GM21576 (cell line): ENCODE measurements around the gene PRSS53.

Experiments used
- ATAC-seq: cut with Tn5 transposase; IDR thresholded peaks from one replicate; pipeline ENCODE4 v1.9.1; 2021; ENCODE audit warnings: mild to moderate bottlenecking, moderate library complexity; ENCODE audit not compliant: unreplicated experiment

Gene PRSS53

DNA sequence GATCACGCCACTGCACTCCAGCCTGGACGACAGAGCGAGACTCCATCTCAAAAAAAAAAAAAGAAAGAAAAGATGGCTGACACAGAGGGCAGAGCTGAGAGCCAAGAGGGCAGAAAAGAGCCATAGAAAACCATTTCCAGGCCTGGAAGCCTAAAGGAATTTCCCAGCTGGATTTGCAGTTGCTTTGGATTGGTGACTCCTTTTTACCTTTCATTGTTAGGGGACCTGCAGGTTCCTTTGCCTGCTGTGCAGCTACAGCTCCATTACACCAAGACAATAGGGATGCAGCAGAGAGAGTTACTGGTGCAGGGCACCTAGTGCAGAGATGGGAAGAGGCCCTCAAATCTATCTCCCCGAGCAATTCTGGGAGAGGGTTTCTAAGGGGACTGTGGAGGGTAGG lies 33.1 kb downstream of the PRSS53 start:
- ATAC-seq: no peak

DNA sequence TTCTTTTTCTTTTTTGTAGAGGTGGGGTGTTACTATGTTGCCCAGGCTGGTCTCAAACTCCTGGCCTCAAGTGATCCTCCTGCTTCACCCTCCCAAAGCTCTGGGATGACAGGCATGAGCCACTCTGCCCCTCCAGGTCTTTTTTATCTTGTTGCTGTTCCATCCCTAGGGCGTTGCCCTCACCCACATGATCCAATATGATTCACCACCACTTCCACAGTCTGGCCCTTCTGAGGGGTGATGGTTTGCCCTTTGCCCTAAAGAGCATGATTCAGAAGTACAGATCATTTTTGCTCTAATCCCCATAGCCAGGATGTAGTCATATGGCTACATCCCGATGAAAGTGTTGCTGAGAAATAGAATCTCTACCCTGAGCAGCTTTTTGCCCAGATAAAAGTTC lies 36.6 kb downstream of the PRSS53 start:
- ATAC-seq: no peak

DNA sequence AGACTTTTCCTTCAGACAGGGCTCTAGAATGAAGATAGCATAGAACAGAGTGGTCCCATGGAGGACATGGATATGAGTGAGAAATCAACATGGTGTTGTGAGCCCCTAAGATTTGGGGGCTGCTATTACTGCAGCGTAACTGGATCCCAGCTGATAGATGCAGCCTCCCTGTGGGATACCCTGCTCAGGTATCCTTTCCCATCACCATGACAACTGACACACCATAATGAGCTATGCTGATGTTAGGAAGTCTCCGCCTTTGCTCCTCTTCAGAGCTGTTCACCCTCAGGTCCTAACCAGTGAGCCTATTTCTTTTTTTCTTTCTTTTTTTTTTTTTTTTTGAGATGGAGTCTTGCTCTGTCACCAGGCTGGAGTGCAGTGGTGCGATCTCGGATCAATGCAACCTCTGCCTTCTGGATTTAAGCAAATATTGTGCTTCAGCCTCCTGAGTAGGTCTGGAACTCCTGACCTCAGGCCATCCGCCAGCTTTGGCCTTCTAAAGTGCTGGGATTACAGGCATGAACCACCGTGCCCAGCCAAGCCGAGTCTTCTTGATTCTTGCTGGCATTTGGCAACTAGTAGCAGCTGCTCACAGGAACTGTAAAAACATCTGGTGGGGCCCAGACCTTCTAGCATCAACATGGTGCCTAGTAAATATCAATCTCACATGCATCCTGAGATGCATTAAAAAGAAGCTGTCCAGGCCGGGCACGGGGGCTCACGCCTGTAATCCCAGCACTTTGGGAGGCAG lies 38.3 kb downstream of the PRSS53 start:
- no peak for ATAC-seq

DNA sequence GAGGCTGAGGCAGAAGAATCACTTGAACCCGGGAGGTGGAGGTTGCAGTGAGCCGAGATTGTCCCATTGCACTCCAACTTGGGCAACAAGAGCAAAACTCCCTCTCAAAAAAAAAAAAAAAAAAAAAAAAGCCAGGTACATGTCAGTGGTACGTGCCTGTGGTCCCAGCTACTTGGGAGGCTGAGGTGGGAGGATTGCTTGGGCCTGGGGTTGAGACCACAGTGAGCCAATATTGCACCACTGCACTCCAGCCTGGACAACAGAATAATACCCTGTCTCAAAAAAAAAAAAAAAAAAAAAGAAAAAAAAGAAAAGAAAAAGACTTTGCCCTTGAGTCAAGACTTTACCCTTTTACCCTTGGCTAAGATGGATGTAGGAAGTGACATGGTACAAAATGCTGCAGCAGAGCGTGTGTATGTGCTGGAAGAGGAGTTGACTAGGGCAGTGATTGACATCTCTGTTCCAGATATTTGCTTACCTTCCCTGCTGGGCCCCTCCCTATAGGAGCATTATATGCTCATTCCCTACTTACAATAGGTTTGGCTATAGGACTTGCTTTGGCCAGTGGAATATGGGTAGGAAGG lies 44.8 kb downstream of the PRSS53 start:
- no peak for ATAC-seq

DNA sequence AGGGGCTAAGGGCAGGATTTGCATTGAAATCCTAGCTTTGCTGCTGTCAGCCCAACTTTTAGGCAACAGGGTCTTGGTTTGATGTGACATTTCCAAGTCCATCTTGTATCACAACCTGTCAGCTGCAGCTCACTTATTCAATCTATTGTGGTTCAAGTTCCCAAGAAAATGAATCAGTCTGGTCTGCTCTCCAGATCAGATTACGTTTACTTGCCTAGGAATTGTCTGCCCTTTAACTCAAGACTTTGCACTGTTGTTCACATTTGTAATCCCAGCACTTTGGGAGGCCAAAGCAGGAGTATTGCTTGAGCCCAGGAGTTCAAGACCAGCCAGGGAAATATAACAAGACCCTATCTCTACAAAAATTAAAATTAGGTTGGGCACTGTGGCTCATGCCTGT lies 45.4 kb downstream of the PRSS53 start:
- no peak for ATAC-seq

DNA sequence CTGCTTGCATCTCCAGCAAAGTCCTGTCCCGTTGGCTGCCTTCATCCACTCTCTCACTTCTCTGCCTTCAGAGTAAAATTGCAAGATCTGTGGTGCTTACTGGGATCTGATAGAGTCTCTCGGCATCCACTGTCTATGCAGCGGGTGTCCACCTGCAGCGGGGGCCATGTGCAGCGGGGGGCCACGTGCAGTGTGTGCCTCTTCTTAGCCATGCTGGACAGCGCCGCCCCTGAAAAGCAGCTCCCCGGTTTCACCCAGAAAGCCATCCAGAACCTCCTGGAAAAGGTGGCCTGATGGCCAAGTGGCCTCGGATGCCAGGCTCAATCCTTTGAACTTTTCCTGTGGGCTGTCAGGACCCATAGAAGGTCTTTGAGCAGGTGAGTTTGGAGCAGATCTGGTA lies 45.9 kb downstream of the PRSS53 start:
- ATAC-seq: no peak

DNA sequence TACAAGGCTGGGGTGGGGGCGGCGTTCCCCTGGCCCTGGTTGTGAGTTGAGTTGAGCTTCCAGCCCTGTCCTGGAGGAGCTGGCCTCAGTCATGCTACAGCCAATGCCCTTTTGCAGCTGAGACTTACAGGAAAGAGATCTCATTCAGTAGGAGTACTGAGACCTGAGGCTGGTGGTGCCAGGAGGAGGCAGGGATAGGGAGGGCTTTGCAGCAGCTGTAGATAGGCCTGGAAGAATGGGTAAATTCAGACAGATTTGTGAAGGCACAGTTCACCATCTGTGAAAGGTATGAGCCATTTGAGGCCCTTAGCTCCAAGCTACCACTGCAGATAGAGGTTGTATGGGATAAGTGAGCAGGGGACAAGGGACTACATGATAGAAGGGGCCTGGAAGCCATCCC lies 49.8 kb downstream of the PRSS53 start:
- ATAC-seq: no peak

DNA sequence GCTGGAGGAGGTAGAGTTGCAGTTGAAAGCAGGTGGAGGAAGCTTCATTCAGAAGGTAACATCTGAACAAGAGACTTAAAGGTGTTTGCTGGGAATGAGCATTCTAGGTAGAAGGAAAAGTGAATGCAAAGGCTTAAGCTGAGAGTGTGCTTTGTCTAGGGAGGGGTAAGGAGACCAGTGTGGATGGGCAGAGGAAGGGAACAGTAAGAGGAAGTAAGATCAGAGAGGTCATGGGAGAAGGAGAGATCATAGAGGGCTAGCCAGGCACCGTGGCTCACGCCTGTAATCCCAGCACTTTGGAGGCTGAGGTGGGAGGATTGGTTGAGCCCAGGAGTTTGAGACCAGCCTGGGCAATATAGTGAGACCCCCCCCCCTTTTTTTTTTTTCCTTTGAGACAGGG lies 52.1 kb downstream of the PRSS53 start:
- ATAC-seq: no peak

DNA sequence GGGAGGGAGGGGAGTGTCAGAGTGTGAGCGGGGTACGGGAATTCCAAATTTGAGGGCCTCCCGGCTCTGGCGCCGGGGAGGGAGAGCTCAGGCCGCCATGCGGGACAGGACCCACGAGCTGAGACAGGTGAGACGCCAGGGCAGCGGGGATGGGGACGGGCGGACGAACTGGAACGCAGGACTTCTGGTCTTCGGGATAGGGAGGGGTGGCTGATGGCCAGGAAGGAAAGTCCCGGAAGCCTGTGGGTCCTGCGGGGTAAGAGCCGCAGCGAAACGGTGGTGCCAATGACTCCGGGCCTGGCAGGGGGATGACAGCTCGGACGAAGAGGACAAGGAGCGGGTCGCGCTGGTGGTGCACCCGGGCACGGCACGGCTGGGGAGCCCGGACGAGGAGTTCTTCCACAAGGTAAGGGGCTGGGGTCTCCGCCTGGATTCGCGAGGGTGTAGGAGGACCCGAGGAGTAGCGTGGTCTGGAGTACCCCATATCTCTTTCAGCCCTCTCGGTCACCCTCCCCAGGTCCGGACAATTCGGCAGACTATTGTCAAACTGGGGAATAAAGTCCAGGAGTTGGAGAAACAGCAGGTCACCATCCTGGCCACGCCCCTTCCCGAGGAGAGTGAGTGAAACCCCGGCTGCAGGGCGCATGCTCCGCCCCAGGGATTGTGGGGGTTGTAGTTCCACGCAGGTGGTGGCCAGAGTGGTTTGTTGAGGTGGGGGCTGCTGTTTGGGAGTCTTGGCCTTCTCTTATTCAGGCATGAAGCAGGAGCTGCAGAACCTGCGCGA lies 54.8 kb downstream of the PRSS53 start:
- peak; percentile 44 for ATAC-seq
